Fibroblast of lung (primary cell): ENCODE measurements around the gene XRCC4.

Experiments
- CTCF ChIP-seq, 2 donors: IDR thresholded peaks in 1 of 2; conservative IDR thresholded peaks in 1 of 2; 1 replicate in 1 of 2; 2 replicates in 1 of 2; pipeline ENCODE4 v1.5.1; 2011 to 2012; ENCODE audit warnings: low read length in 2 of 2, control low read depth in 1 of 2, inconsistent platforms in 1 of 2, low read depth in 1 of 2, mild to moderate bottlenecking in 1 of 2
- EZH2 ChIP-seq: IDR thresholded peaks from 2 replicates; pipeline ENCODE4 v1.5.1; 2012; ENCODE audit warnings: low read length, control low read depth, mild to moderate bottlenecking; ENCODE audit errors: missing control alignments

GRCh38 chr5:83177803-83178202, 100.5 kb downstream of the XRCC4 start:
- TF ChIP-seq CTCF (conservative IDR thresholded peaks at IDR 0.05 in 1 of 2, IDR thresholded peaks at IDR 0.05 in 1 of 2; ENCODE audit: low read depth in 1 of 2, low read length in 2 of 2): no peak
- no peak for TF ChIP-seq EZH2
